Activated CD8-positive, alpha-beta memory T cell treated with anti-CD3 and anti-CD28 coated beads for 36 hours (primary cell): ENCODE measurements around the gene CEP295NL. TPM values are rescaled to one million over a fixed set of nuclear protein-coding genes. Genes with fewer than 3 reads are reported as not detected.

Experiments
- CTCF ChIA-PET: fragments of 350-600 bp; sonication (Branson Sonifier 250); formaldehyde crosslinking; loops from one replicate; lab custom pipeline; 2021; ENCODE audit warnings: antibody characterized with exemption; lab: Charles Lee
- POLR2A ChIA-PET: fragments of 350-600 bp; sonication (Branson Sonifier 250); formaldehyde crosslinking; loops from one replicate; lab custom pipeline; 2021; ENCODE audit warnings: antibody characterized with exemption; lab: Charles Lee
- total RNA-seq, 2 experiments: library from RNA; stranded (reverse); gene quantifications; one replicate each; pipeline ENCODE4 v1.2.3, GENCODE V29; 2021

The CEP295NL gene
- total RNA-seq, 2 experiments from 2014 or later, result not detected

DNA sequence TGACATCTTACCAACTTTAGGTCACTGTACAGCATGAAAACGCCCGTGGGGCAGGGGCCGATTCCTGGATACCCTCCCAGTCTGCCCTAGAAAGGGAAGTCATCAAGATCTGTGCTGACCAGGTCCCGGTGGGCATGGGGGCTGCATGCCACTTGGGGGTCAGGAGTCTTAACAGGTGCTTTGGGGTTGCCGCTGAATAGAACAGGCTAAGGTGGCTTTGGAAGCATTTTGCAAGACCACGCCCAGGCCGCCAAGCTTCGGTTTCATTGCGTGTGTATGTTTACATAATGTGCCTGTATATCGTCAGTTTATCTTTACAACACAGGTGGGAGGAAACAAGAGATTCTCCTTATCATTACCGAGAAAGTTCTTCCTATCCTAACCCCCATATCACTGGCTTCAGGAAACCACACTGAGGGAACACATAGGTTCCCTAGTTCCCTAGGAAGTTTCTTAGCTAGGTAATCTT is 49.0 kb downstream of the CEP295NL start:
- CTCF ChIA-PET, result interaction anchor here (1.4 to 1.9 kb wide), 2 partner anchors 12 to 118 kb away, joined by 3 to 6 read pairs; no protein-coding TSS in a partner anchor
- POLR2A ChIA-PET, result interaction anchor here (0.6 kb wide), 1 partner anchor 61 kb away, joined by 5 read pairs; no protein-coding TSS in a partner anchor

DNA sequence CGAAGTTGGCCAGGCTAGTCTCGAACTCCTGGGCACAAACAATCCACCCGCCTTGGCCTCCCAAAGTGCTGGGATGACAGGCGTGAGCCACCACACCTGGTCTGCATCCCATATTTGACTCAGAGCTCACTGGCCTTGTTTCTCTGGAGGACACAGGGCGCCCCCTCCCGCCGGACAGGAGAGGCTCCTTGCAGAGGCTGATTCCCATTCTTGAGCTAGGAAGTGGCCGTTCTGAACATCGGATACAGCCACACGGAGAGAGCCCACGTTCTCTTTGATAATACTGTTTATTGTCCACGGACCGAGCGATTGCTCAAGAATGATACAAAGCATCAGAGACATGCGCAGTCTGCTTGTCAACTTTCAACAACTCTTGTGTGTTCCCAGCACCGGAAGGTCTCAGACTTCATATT is 50.3 kb downstream of the CEP295NL start:
- POLR2A ChIA-PET, result no interaction called here
- CTCF ChIA-PET, result interaction anchor here (1.1 to 2.0 kb wide), 3 partner anchors 9 to 119 kb away, joined by 3 to 7 read pairs (median 3); no protein-coding TSS in a partner anchor

DNA sequence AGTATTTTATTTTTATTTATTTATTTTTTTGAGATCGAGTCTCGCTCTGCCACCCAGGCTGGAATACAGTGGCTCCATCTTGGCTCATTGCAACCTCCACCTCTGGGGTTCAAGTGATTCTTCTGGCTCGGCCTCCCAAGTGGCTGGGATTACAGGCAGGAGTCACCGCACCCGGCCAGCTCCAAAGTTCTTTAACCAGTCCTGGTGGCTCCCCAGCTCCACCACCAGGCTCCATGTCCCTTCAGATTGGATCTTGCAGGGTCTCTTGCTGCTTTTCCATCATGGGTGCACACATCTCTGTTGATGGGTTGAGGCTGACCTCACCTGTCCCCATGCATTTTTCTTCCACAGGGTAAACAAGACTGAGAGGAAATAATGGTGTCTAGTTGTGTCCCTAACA is 54.0 kb downstream of the CEP295NL start:
- ChIA-PET CTCF (interaction anchor here (1.9 kb wide), 1 partner anchor 17 kb away, joined by 5 read pairs; no protein-coding TSS in a partner anchor), POLR2A (no interaction called here)

DNA sequence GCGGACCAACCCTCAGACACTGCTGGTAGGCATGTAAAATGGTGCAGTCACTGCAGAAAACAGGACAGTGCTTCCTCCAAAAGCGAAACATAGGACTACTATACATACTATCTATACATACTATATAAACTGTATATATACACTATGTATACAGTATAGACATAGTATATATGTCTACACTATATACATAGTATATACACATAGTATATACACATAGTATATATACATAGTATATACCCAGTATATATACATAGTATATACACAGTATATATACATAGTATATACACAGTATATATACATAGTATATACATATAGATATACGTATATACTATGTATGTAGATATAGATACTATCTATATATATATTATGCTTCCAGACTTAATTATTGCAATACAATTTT is 55.9 kb downstream of the CEP295NL start:
- ChIA-PET CTCF (no interaction called here), POLR2A (interaction anchor here (0.5 kb wide), 1 partner anchor 100 kb away, joined by 4 read pairs; no protein-coding TSS in a partner anchor)

DNA sequence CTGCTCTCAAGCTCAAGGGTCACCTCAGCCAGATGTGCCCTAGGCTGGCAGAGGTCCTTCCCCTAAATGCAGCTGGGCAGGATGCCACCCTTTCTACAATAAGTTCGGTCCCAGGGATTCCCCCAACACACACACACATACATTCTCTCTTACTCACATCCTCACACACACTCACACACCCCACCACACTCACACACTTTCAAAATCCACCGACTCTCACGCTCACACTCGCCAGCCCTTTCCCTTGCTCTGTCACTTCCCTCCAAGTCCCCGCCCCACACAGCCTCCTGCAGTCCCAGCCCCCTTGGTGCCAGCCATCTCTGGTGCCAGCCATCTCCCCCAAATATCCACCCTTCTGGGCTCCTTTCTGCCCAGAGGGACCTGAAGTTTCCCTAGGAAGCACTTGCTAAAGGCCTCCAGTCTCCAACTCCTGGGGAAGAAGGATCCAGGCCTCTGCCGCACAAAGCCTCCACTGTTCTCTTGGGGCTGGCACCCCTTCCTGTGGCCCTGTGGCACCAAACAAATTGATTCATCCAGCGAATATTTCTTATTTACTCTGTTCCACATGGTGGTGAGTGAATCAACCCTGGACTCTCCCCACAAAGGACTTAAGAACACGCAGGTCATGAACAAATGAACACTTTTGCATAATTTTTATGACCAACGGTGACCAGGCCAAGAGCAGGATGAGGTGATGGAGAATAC is 58.5 kb downstream of the CEP295NL start:
- ChIA-PET CTCF (interaction anchor here (1.2 to 1.9 kb wide), 4 partner anchors 8 to 22 kb away, joined by 4 to 7 read pairs (median 4); no protein-coding TSS in a partner anchor), POLR2A (no interaction called here)

DNA sequence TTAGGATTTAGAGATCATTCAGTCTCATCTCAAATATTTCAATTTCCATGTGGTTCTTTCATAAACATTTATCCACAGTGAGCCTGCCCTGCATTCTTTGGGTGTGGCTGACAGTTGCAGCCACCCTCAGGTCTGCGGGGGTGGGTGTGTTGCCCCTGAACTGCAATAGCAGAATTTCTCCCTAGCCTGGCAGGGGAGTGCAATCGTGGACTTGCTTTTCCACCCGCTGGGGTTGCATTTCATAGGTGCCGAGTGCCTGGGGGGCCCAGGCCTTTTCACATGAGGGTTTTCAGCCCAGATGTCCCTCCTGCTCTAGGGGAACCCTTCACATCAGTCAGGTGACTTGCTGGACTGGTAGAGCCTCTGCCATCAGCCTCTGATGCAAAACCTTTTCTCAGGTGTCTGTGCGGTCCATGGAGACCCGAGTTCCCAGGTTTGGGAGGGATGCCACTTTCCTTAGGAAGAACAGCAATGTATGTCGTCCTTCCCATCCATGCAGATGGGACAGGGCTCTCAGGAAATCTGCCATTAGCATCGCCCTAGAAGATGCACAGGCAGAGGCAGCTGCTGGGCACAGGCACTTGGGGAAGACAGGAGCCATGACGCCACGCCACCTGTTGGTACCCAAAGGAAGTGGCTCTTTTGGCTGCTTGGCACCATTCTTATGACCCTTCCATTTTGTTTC is 60.0 kb downstream of the CEP295NL start:
- POLR2A ChIA-PET, result no interaction called here
- CTCF ChIA-PET, result interaction anchor here (1.2 to 1.9 kb wide), 3 partner anchors 9 to 20 kb away, joined by 4 to 7 read pairs (median 4); no protein-coding TSS in a partner anchor

DNA sequence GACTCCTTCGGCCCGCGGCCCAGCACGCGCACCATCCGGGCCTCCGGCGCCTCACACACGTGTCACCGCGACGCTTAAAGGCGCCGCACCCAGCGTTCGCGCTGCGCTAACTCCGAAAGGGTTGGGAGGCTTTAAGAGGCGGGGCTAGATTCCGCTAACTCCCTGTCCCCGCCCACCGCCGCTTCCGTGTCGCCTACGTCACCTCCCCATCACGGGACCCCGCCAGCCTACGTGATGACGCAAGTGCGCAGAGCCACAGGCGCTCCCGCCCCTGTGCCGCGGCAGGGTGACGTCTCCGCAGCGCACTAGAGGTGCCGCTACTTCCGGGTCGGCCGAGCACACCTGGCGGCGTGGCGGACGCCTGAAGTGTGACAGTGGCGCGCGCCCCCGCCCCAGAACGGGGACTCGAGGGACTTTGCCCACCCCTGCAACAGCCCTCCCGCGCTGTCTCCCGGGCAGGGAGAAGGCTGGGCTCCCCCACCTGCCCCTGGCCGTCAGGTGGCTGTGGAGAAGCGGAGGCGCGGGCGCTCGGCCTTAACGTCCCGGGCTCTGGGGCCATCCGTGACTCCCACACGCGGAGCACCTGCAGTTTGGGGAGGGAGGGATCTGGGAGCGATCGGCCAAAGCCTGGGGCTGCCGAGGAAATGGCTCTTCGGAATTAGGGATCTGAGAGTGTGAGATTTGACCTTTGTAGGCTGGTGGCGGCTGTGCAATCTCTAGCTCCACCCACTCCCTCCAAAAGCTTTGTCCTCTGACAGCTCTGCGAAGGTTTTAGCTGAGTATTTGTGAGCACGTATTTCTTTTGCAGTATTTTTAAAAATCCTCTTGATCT is 62.0 kb downstream of the CEP295NL start, which contains the start of gene USP36:
TSS of gene USP36 (minus strand) at position 35 of the 832 bp plus-strand sequence. CDS start 4,451 bp downstream, outside the sequence.
- ChIA-PET POLR2A (interaction anchor here (0.5 to 1.5 kb wide), 5 partner anchors 10 to 883 kb away, joined by 3 to 4 read pairs (median 3); partner anchors contain the start of gene TNRC6C), CTCF (no interaction called here)

Other genes starting within 250 kb of the CEP295NL start
- gene CYTH1, start 120.9 kb downstream of the CEP295NL start, total RNA-seq, result 10 to 100 TPM; 92.1 to 96.7 TPM
- 100 to 1,000 TPM; 112 to 120 TPM for gene USP36, start 62.4 kb downstream of the CEP295NL start, total RNA-seq
- under 1 TPM; 0.42 to 0.55 TPM for gene TIMP2, start 22.2 kb upstream of the CEP295NL start, total RNA-seq
- 10 to 100 TPM in 1 of 2 experiments, 1 to 10 TPM in 1; 9.7 to 12.8 TPM for gene LGALS3BP, start 76.7 kb upstream of the CEP295NL start, total RNA-seq
- 10 to 100 TPM; 41.6 to 53.1 TPM for gene CANT1, start 106.6 kb upstream of the CEP295NL start, total RNA-seq
- gene C1QTNF1, start 121.0 kb upstream of the CEP295NL start, total RNA-seq, result under 1 TPM; 0.08 to 0.19 TPM
- 10 to 100 TPM; 31.3 to 33.9 TPM for gene ENGASE, start 171.6 kb upstream of the CEP295NL start, total RNA-seq